GM21723 (cell line): Measurements from ENCODE around the gene RGS12.

ENCODE experiments used
- ATAC-seq: cut with Tn5 transposase; IDR thresholded peaks from one replicate; pipeline ENCODE4 v1.9.1; 2021; ENCODE audit warnings: mild to moderate bottlenecking, moderate library complexity; ENCODE audit not compliant: unreplicated experiment

RGS12 gene

GRCh38 chr4:3276986-3277385, 15.8 kb upstream of the RGS12 start:
- no peak for ATAC-seq

GRCh38 chr4:3280466-3280865, 12.4 kb upstream of the RGS12 start:
- ATAC-seq: no peak

GRCh38 chr4:3283483-3283882, 9.3 kb upstream of the RGS12 start:
- ATAC-seq: no peak

DNA sequence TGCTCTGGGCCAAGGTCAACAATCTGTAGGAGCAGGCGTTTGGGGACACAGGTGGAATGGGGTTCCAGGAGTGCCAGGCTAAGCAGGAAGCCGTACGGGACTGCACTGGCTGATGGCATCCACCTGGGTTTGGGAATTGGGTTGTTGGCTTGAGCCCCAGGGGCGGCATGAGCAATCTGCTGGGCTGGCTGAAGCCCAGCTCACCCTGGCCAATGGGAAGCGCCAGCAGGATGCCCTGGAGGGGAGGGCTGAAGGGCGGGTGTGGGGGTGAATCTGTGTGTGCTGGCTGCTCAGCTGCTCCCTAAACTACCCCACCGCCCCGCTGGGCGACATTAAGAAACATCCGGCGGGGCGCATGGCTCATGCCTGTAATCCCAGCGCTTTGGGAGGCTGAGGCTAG, 8.9 kb upstream of the RGS12 start:
- ATAC-seq: no peak

DNA sequence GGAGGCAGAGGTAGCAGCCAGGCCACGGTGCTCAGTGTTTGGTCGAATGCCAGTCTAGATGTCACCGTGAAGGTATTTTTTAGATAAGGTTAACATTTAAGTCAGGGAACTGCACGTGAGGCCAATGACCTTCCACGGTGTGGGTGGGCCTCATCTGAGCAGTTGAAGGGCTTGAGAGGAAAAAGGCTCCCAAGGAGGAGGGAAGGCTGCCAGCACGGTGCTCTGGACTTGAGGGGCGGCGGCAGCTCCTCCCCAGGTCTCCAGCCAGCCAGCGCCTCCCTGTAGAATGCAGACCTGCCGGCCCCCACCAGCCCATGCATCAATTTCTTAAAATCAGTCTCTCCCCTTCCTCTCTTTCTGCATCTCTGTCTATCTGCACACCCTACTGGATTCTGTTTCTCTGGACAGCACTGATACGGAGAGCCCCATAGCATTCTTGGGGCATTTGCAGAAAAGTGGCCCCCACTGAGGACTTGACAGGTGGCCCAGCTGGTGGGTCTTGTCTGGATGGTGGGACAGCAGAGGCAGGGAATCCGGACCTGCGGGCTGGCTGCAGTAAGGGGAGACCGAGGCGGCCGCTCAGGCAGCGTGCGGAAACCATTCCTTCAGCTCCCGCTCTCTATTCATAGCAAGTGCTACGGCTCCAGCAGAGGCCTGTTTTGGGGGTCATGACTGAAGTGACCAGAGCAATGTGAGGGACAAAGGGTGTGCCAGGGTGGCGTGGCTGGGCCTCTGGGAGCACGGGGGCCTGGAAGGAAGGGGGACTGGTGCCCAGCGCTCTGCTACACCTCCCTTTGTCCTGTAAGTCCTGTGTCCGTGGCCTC, 7.9 kb upstream of the RGS12 start:
- ATAC-seq: no peak

- peak; percentile 81 for ATAC-seq
These were observed 7.1 kb upstream of the RGS12 start for GRCh38 chr4:3285558-3286334.

- no peak for ATAC-seq
These were observed 6.3 kb upstream of the RGS12 start for GRCh38 chr4:3286335-3287175.

GRCh38 chr4:3287271-3287971, 5.4 kb upstream of the RGS12 start:
- ATAC-seq: no peak

- no peak for ATAC-seq
These were observed 4.8 kb upstream of the RGS12 start for GRCh38 chr4:3287972-3288570.

- ATAC-seq: no peak
These were observed 4.2 kb upstream of the RGS12 start for GRCh38 chr4:3288571-3289094.

DNA sequence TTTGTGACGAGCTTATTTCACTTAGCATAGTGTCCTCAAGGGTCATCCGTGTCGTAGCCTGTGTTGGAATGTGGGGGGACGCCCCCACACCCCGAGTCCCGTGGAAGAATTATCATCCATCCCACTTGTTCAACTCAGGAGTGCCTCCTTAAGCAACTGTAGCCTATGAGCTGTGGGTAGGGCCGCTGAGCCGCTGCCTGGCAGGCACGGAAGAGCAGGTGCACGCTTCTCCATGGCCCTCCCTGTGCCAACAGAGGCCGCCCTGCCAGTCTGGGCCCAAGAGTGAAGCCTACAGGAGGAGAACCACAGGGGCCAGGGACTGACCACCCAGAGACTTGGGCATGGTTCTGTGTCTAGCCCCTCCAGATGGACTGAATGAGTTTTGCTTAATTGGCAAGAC, 2.3 kb upstream of the RGS12 start:
- ATAC-seq: no peak

DNA sequence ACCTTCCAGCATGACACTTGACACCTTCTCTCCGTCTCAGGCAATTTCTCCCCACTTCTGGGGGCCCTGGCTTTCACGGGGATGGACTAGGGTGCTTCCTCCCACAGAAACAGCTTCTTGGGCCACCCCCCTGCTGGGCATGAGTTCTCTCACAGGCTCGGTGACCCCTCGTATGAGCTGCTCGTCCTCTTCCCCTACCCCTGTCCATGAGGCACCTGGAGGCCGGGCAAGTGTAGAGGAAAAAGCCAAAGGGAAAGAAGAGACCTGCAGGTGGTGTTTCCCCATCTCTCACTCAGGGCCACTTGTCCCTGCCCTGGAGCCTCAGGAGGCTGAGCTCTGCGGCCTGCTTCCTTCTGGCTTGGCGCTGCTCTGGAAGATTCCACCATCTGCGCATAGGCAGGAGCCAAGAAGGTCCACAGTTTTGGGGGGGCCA, 1.9 kb upstream of the RGS12 start:
- no peak for ATAC-seq

- no peak for ATAC-seq
These were observed 1.3 kb upstream of the RGS12 start for GRCh38 chr4:3291411-3291968.

- ATAC-seq: peak; percentile 23
These were observed 751 bp upstream of the RGS12 start for GRCh38 chr4:3291969-3292570.

GRCh38 chr4:3293401-3294391, 875 bp downstream of the RGS12 start:
- no peak for ATAC-seq

DNA sequence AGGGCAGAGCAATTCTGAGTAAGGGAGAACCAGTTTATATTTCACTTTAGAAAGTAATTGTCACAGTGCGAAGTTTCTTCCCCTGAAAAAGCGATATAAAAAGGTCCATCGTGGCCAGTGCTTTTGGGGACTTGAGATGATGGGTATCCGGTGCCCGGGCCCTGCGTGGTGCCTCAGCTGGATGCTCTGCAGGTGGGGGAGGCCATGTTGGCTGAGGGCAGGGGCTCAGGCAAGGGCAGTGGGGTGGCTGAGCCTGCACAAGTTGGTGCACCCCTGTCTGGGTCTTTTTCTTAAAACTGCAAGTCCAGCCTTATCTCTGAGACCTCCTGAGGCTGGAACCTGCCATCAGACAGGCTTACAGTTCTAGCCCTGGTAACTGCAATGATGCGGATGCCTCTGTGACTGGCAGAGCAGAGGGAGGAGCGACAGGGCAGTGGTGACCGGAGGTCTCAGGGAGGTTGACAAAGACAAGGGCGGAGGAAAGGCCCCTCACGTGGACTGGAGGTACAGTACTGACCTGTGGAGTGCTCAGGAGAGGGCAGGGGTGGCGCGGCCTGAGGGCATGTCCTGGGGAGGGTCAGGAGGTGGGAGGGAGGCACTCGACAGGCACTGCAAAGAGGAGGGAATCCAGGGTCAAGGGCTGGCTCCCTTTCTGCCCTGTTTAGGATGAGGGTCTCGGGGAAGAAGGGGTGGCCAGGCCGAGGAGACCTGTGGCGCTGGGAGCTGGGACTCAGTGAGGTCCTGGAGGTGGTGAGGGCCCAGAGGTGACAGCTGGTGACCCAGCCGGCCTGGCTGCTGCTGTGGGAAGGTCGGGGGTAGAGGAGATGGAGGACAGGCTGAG, 1.8 kb downstream of the RGS12 start:
- ATAC-seq: no peak
